GM19193 (cell line): Measurements from ENCODE around the gene DLG2.

Source experiments
- POLR2A ChIP-seq: IDR thresholded peaks from 4 replicates; pipeline ENCODE4 v1.6.1; 2011; ENCODE audit not compliant: insufficient read depth, insufficient read length; ENCODE audit errors: extremely low read depth

The DLG2 gene

DNA sequence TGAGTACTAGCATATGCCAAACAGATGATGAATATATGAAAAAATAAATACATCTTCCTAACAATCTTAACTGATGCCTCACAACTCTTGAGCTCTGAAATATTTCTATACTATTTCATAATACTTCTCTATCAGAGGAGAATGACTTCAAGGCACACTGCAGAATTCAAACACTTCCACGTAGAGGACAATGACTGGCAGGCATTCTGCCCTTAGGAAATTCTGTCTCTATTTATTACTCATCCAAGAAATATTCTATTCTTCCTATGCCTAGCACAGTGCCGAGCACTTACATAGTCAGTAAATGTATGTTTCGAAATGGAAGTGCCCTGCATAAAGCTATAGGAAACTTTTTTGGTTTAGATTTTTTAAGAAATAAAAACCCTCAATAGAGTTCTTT is 809.1 kb downstream of the DLG2 start:
- no peak for TF ChIP-seq POLR2A

- TF ChIP-seq POLR2A: no peak
These were observed 814.6 kb downstream of the DLG2 start for GRCh38 chr11:84812471-84812969.

- TF ChIP-seq POLR2A: no peak
These were observed 820.8 kb downstream of the DLG2 start for GRCh38 chr11:84806354-84806753.

DNA sequence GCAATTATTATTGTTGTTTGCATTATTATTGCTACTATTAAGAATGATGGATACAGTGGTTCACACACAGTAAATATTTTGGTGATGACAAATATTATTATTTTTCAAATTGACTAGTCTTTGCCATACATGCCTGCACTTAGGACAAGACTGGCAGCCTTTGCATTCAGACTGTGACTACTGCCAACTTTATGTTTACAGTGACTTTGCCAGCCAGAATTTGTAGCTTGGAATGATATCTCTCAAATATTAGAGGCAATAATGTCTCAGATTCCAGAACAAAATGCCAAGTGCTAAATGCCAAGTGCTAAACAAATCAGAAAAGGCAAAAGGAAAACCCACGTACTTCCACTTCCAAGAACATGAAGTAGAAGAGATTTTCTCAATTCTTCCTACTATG is 823.1 kb downstream of the DLG2 start:
- no peak for TF ChIP-seq POLR2A

DNA sequence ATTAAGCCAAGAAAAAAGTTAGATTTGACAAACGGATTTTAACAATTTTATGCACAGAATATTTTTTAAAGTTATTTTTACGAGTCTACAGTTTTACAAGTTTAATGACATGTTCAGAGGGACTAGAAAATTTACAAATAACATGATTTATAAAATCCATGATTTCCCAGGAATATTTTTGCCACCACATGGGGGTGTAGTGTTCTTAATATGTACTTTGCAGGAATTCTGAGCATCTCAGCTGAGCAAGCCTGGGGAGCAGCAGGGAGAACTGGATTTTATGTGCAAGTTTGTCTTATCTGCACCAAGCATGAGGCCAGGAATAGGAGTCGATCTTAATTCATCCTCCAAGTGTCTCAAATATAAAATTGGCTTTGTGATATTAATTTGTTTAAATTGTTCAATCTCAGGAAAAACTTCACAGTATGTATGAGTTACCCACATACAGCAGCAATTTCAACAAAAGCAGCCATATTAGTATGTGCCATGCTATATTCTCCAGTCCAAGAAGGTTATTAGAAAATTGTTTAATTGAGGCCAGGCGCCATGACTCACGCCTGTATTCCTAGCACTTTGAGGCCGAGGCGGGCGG is 826.3 kb downstream of the DLG2 start:
- no peak for TF ChIP-seq POLR2A

- TF ChIP-seq POLR2A: no peak
These were observed 828.0 kb downstream of the DLG2 start for GRCh38 chr11:84799112-84799511.

- TF ChIP-seq POLR2A: no peak
These were observed 831.4 kb downstream of the DLG2 start for GRCh38 chr11:84795698-84796097.

DNA sequence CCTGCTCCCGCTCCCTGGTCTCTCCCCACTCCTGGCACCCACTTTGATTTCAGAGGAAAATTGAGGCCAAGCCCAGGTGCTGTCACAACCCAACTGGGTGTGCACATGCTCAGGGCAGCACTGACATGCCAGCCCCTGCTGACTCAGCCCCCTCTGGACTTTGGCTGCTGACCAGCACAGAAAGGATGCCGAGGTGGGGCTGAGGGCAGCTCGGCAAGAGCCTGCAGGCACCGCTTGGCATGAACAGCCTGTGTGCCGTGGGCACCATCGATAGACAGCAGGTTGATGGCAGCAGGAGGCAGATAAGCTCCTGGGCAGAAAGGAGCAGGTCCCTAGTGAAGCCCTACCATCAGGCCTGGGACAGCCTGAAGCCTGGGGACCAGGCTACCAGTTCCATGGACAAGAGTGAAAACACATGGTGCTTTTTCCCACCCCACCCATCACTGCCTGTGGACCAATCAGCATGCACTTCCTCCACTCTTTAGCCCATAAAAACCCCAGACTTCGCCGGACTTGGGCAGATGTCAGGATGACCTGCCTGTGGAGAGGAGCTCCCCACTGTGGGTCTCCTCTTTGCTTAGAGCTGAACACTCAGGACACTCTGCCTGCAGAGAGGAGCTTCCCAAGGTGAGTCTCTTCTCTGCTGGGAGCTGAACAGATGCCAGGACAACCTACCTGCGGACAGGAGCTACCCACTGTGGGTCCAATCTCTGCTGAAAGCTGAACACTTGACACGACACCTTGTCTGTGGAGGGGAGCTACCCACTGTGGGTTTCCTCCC is 832.3 kb downstream of the DLG2 start:
- TF ChIP-seq POLR2A: no peak

- TF ChIP-seq POLR2A: no peak
These were observed 833.8 kb downstream of the DLG2 start for GRCh38 chr11:84793318-84793717.

DNA sequence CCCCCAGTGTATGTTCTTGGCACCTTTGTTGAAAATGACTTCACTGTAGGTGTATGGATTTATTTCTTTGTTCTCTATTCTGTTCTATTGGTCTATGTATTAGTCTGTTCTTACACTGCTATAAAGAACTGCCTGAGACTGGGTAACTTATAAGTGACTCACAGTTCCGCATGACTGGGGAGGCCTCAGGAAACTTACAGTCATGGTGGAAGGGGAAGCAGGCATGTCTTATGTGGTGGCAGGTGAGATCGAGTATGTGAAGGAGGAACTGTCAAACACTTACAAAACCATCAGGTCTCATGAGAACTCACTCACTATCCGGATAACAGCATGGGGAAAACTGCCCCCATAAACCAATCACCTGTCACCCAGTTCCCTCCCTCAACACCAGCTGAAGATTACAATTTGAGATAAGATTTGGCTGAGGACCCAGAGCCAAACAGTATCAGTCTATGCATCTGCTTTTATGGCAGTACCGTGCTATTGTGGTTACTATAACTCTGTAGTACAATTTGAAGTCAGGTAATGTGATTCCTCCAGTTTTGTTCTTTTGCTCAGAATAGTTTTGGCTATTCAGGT is 836.2 kb downstream of the DLG2 start:
- TF ChIP-seq POLR2A: no peak

- TF ChIP-seq POLR2A: no peak
These were observed 838.9 kb downstream of the DLG2 start for GRCh38 chr11:84788220-84788619.

- no peak for TF ChIP-seq POLR2A
These were observed 846.4 kb downstream of the DLG2 start for GRCh38 chr11:84780689-84781293.

DNA sequence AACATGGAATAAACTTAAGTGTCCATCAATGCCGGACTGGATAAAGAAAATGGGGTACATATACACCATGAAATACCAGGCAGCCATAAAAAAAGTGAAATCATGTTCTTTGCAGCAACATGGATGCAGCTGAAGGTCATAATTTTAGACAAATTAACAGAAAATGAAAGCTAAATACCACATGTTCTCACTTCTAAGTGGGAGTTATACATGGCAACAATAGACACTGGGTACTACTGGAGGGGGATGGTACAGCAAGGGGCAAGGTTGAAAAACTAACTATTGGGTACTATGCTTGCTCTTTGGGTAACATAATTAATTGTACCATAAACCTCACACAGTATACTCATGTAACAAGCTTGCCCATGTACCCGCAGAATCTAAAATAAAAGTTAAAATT is 851.6 kb downstream of the DLG2 start:
- TF ChIP-seq POLR2A: no peak

- TF ChIP-seq POLR2A: no peak
These were observed 863.2 kb downstream of the DLG2 start for GRCh38 chr11:84763931-84764330.

DNA sequence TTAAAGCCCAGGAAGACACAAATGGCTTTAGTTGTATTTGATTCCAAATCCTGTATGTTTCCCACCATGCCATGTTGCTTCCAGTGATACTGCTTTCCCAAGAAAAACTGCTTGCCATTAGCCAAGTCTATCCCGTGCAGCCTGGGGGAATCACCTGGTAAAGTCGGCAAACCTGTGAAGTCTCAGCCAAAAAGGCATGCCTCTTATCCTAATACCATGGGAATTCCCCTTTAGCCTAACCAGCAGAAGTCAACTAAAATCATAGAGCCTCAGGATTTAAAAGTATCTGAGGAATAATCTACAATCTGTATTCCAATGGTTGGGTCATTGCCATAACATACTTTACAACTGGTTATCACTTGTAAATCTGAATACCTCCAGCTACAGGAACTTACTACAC is 869.4 kb downstream of the DLG2 start:
- no peak for TF ChIP-seq POLR2A

GRCh38 chr11:84751371-84751770 is 875.8 kb downstream of the DLG2 start:
- TF ChIP-seq POLR2A: no peak

DNA sequence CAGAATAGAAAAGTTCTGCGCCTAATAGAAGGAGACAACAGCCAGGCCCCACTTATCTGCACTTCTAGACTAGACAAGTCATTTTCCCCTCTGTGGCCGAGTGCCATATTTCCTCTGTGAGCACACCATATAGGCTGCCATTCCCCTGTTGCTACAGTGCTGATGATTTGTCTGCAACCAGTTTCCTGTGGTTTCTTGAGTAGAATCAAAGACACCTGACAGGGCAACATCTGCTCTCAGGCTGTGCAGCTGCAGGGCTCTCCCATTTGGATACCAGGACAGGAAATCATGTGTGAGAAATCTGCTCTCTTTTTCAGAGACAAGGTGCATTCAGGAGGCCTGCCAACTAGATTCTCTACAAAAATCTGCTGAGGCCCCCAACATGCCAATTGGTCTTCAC is 879.3 kb downstream of the DLG2 start:
- TF ChIP-seq POLR2A: no peak

DNA sequence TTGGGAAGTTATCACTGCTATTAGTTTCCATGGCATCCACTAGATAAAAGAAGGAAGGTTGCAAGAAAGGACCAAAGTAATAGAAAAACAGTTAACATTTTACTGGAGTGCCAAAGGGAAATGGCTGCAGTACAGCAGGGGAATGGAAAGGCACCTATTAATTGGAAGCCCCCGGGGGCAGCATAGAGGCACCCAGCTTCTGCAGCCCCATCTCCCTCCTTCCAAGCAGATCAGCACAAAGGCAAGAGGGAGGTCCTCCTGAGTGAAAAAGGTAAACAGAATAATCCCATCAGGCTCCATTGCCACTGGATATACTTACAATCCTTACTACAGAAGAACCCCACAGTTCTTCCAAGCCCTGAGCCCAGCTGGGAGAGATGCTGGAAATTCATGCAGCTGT is 887.1 kb downstream of the DLG2 start:
- no peak for TF ChIP-seq POLR2A
